Astrocyte of the spinal cord (primary cell): ENCODE measurements around the gene POU2AF2.
"Not testable (repeated sequence)": the region's sequence is repeated elsewhere in the genome, so short reads cannot be mapped to it uniquely, and the experiment has no call there.

Experiments
- DNase-seq: peaks from one replicate; pipeline ENCODE4 v3.0.0; 2011; ENCODE audit warnings: low read depth, low spot score
- H3K4me3 ChIP-seq: 2 replicates; pipeline ENCODE4 v1.5.1; 2011; ENCODE audit warnings: low read depth, mild to moderate bottlenecking, low read length, moderate library complexity
- CTCF ChIP-seq: IDR thresholded peaks from 2 replicates; pipeline ENCODE4 v1.5.1; 2012; ENCODE audit warnings: low read depth, mild to moderate bottlenecking, low read length, inconsistent platforms
- in situ Hi-C: cut with HindIII; loops from 2 replicates; pipeline ENCODE4 v1.10.0; 2017; ENCODE audit warnings: low sequenced_read_pairs

Gene POU2AF2

GRCh38 chr11:111308140-111308539 lies 62.6 kb downstream of the POU2AF2 start:
- TF ChIP-seq CTCF = no peak
- no peak for DNase-seq
- in situ Hi-C loops = no loop called here
- no peak overlapping the region for H3K4me3 ChIP-seq

GRCh38 chr11:111309215-111309915 lies 63.8 kb downstream of the POU2AF2 start:
- no peak for DNase-seq
- H3K4me3 ChIP-seq = no peak overlapping the region
- TF ChIP-seq CTCF = no peak
- in situ Hi-C loops = no loop called here

GRCh38 chr11:111310088-111310487 lies 64.6 kb downstream of the POU2AF2 start:
- H3K4me3 ChIP-seq = no peak overlapping the region
- no peak for TF ChIP-seq CTCF
- in situ Hi-C loops = no loop called here
- DNase-seq = no peak

GRCh38 chr11:111310723-111311122 lies 65.2 kb downstream of the POU2AF2 start:
- H3K4me3 ChIP-seq = no peak overlapping the region
- in situ Hi-C loops = no loop called here
- no peak for TF ChIP-seq CTCF
- no peak for DNase-seq

GRCh38 chr11:111312076-111312475 lies 66.6 kb downstream of the POU2AF2 start:
- in situ Hi-C loops = no loop called here
- DNase-seq = no peak
- TF ChIP-seq CTCF = no peak
- no peak overlapping the region for H3K4me3 ChIP-seq

GRCh38 chr11:111319296-111319695 lies 73.8 kb downstream of the POU2AF2 start:
- in situ Hi-C loops = no loop called here
- no peak for TF ChIP-seq CTCF
- no peak overlapping the region for H3K4me3 ChIP-seq
- DNase-seq = no peak

- H3K4me3 ChIP-seq, DNase-seq, in situ Hi-C loops: not testable (repeated sequence)
Observed at GRCh38 chr11:111320199-111320598, 74.7 kb downstream of the POU2AF2 start.
